ENCODE results near the gene HILPDA. TPM values are rescaled to one million over a fixed set of nuclear protein-coding genes. Genes with fewer than 3 reads are reported as not detected.

The HILPDA gene
- total and polyA plus RNA-seq, 2 donors (not counting 3 experiments of a cell fraction or from before 2014, with no cell fraction given) = 14.4 to 21.7 TPM

DNA sequence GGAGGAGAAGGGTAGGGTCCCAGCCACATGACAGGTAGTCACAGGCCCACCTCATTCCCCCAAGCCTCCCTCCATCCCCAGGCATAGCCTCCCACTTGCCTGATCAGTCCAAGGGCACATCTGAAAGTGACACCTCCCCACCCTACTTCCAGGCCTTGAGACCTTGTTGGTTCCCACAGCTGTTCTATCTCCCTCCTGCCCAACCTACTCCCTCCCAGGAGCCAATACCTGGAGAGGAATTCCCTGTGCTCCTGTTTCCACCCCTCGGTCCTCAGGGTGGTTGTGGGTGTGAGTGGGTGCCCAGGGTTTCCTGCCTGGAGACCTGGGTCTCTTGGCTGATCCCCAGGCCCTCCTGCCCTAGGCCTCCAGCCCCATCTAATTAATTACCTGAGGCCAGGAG is 34.3 kb upstream of the HILPDA start:
- peaks cover 2% of the 10 kb centered on the region in 2 experiments for H3K27me3 ChIP-seq (ENCODE audit: control insufficient read depth in 2 of 2, insufficient read depth in 2 of 2, low read length in 2 of 2)
- dilution Hi-C loops (cut with MboI; ENCODE audit: extremely low pct_ligation_motif_present, low sequenced_read_pairs) (no loop called here), intact Hi-C loops (cut with micrococcal nuclease) (no loop called here)
- H3K9me3 ChIP-seq (replicated peaks; ENCODE audit: control insufficient read depth, insufficient read depth, low read length) = no peaks in the 10 kb centered on the region
- ChIA-PET CTCF (no interaction called here), POLR2A (no interaction called here)
- H3K4me1 ChIP-seq (ENCODE audit: control insufficient read depth, extremely low read depth, insufficient read depth, low read length) = no peaks in the 10 kb centered on the region
- H3K9me1 ChIP-seq (replicated peaks; ENCODE audit: control insufficient read depth, extremely low read depth, insufficient read depth, low read length) = no peaks in the 10 kb centered on the region
- no peak overlapping the region for H3K9ac ChIP-seq (replicated peaks; ENCODE audit: extremely low read depth, insufficient read depth, low read length)
- no peak overlapping the region for H3K4me2 ChIP-seq (ENCODE audit: insufficient read depth, low read length)
- DNase-seq (ENCODE audit: low read depth, low spot score) (no peak), FAIRE-seq (no peak)
- no peak overlapping the region for H2AFZ ChIP-seq (ENCODE audit: low read depth, low read length)
- H3K79me2 ChIP-seq (ENCODE audit: control insufficient read depth, insufficient read depth, low read length) = no peaks in the 10 kb centered on the region
- TF ChIP-seq POLR2AphosphoS5 (IDR thresholded peaks at IDR 0.05; ENCODE audit: insufficient read depth, low read depth, low read length) (no peak), EZH2 (IDR thresholded peaks at IDR 0.05; ENCODE audit: borderline replicate concordance, low read depth, low read length, severe bottlenecking) (no peak), MYC (IDR thresholded peaks at IDR 0.05; ENCODE audit: low read depth, low read length) (no peak), JUN (IDR thresholded peaks at IDR 0.05; ENCODE audit: borderline replicate concordance, insufficient read depth, insufficient read length, low read depth) (no peak), GATA2 (IDR thresholded peaks at IDR 0.05; ENCODE audit: insufficient read depth, insufficient read length, low read depth, low read length) (no peak), FOS (IDR thresholded peaks at IDR 0.05; ENCODE audit: borderline replicate concordance, insufficient read depth, low read length) (no peak), POLR2A (IDR thresholded peaks at IDR 0.05; ENCODE audit: low read depth, low read length) (no peak)
- TF ChIP-seq, protein P1, sequence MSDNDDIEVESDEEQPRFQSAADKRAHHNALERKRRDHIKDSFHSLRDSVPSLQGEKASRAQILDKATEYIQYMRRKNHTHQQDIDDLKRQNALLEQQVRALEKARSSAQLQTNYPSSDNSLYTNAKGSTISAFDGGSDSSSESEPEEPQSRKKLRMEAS (IDR thresholded peaks at IDR 0.05; ENCODE audit: insufficient read depth, insufficient read length) = no peak
- TF ChIP-seq, protein P2, sequence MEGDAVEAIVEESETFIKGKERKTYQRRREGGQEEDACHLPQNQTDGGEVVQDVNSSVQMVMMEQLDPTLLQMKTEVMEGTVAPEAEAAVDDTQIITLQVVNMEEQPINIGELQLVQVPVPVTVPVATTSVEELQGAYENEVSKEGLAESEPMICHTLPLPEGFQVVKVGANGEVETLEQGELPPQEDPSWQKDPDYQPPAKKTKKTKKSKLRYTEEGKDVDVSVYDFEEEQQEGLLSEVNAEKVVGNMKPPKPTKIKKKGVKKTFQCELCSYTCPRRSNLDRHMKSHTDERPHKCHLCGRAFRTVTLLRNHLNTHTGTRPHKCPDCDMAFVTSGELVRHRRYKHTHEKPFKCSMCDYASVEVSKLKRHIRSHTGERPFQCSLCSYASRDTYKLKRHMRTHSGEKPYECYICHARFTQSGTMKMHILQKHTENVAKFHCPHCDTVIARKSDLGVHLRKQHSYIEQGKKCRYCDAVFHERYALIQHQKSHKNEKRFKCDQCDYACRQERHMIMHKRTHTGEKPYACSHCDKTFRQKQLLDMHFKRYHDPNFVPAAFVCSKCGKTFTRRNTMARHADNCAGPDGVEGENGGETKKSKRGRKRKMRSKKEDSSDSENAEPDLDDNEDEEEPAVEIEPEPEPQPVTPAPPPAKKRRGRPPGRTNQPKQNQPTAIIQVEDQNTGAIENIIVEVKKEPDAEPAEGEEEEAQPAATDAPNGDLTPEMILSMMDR (IDR thresholded peaks at IDR 0.05; ENCODE audit: extremely low read depth in 1 of 2, insufficient read depth in 1 of 2, low read depth in 1 of 2, low read length in 2 of 2) = no peak
- no peak overlapping the region for H3K4me3 ChIP-seq (replicated peaks in 1 of 3; ENCODE audit: insufficient read depth in 1 of 3, low read depth in 1 of 3, low read length in 3 of 3)
- no TSS peak for BruUV-seq (replicated peaks)
- no peak overlapping the region for H3K27ac ChIP-seq (ENCODE audit: insufficient read depth, low read depth, low read length)
- H3K36me3 ChIP-seq (ENCODE audit: control insufficient read depth in 2 of 2, extremely low read depth in 1 of 2, insufficient read depth in 2 of 2, low read length in 2 of 2) = no peaks in the 10 kb centered on the region
- no peaks in the 10 kb centered on the region for H4K20me1 ChIP-seq (replicated peaks; ENCODE audit: control insufficient read depth, extremely low read depth, insufficient read depth, low read length)

Measured in endothelial cell of umbilical vein (primary cell).